ENCODE data around the gene BBS7. TPM values are rescaled to one million over a fixed set of nuclear protein-coding genes. Genes with fewer than 3 reads are reported as not detected.

Gene BBS7
- total and polyA plus RNA-seq, 2 donors (not counting 3 experiments of a cell fraction or from before 2014, with no cell fraction given) = 20.0 to 21.7 TPM

- no TSS peak for BruUV-seq (replicated peaks)
- Histone ChIP-seq H3K27ac (ENCODE audit: insufficient read depth, low read depth, low read length) (no peak overlapping the region), H3K9ac (replicated peaks; ENCODE audit: extremely low read depth, insufficient read depth, low read length) (no peak overlapping the region), H3K27me3 (ENCODE audit: control insufficient read depth in 2 of 2, insufficient read depth in 2 of 2, low read length in 2 of 2) (peaks cover 6 to 36% of the 10 kb centered on the region in 2 experiments), H3K4me3 (replicated peaks in 1 of 3; ENCODE audit: insufficient read depth in 1 of 3, low read depth in 1 of 3, low read length in 3 of 3) (no peak overlapping the region), H3K79me2 (ENCODE audit: control insufficient read depth, insufficient read depth, low read length) (no peaks in the 10 kb centered on the region), H3K9me3 (replicated peaks; ENCODE audit: control insufficient read depth, insufficient read depth, low read length) (no peaks in the 10 kb centered on the region), H3K4me2 (ENCODE audit: insufficient read depth, low read length) (no peak overlapping the region), H3K9me1 (replicated peaks; ENCODE audit: control insufficient read depth, extremely low read depth, insufficient read depth, low read length) (no peaks in the 10 kb centered on the region), H3K4me1 (ENCODE audit: control insufficient read depth, extremely low read depth, insufficient read depth, low read length) (no peaks in the 10 kb centered on the region), H3K36me3 (ENCODE audit: control insufficient read depth in 2 of 2, extremely low read depth in 1 of 2, insufficient read depth in 2 of 2, low read length in 2 of 2) (no peaks in the 10 kb centered on the region), H4K20me1 (replicated peaks; ENCODE audit: control insufficient read depth, extremely low read depth, insufficient read depth, low read length) (no peaks in the 10 kb centered on the region), H2AFZ (ENCODE audit: low read depth, low read length) (no peak overlapping the region)
- FAIRE-seq = no peak
- no peak for DNase-seq (ENCODE audit: low read depth, low spot score)
- ChIA-PET POLR2A (no interaction called here), CTCF (interaction anchor here (0.9 to 1.1 kb wide), 4 partner anchors 10 to 123 kb away, joined by 3 read pairs; no protein-coding TSS in a partner anchor)
- TF ChIP-seq FOS (IDR thresholded peaks at IDR 0.05; ENCODE audit: borderline replicate concordance, insufficient read depth, low read length) = no peak
- TF ChIP-seq POLR2A (IDR thresholded peaks at IDR 0.05; ENCODE audit: low read depth, low read length) = no peak
- no peak for TF ChIP-seq GATA2 (IDR thresholded peaks at IDR 0.05; ENCODE audit: insufficient read depth, insufficient read length, low read depth, low read length)
- TF ChIP-seq MYC (IDR thresholded peaks at IDR 0.05; ENCODE audit: low read depth, low read length) = no peak
- TF ChIP-seq MAX (IDR thresholded peaks at IDR 0.05; ENCODE audit: insufficient read depth, insufficient read length) = no peak
- TF ChIP-seq CTCF (IDR thresholded peaks at IDR 0.05; ENCODE audit: extremely low read depth in 1 of 2, insufficient read depth in 1 of 2, low read depth in 1 of 2, low read length in 2 of 2) = no peak
- no peak for TF ChIP-seq EZH2 (IDR thresholded peaks at IDR 0.05; ENCODE audit: borderline replicate concordance, low read depth, low read length, severe bottlenecking)
- no peak for TF ChIP-seq POLR2AphosphoS5 (IDR thresholded peaks at IDR 0.05; ENCODE audit: insufficient read depth, low read depth, low read length)
- no peak for TF ChIP-seq JUN (IDR thresholded peaks at IDR 0.05; ENCODE audit: borderline replicate concordance, insufficient read depth, insufficient read length, low read depth)
- intact Hi-C loops (cut with micrococcal nuclease) (no loop called here), dilution Hi-C loops (cut with MboI; ENCODE audit: extremely low pct_ligation_motif_present, low sequenced_read_pairs) (no loop called here)
These were observed 93.5 kb downstream of the BBS7 start for GRCh38 chr4:121776610-121777401.

Other genes starting within 250 kb of the BBS7 start
- gene ANXA5, start 173.5 kb downstream of the BBS7 start, total RNA-seq = 528 and 529 TPM in 2 replicates
- gene ANXA5, start 173.5 kb downstream of the BBS7 start, polyA plus RNA-seq = 446 and 450 TPM in 2 replicates
- not detected in 2 replicates for gene SMIM43, start 105.3 kb downstream of the BBS7 start, total RNA-seq
- 0.08 and 0.18 TPM in 2 replicates for gene SMIM43, start 105.3 kb downstream of the BBS7 start, polyA plus RNA-seq
- gene EXOSC9, start 69.2 kb downstream of the BBS7 start, total RNA-seq = 46.3 and 47.2 TPM in 2 replicates
- gene EXOSC9, start 69.2 kb downstream of the BBS7 start, polyA plus RNA-seq = 14.1 and 19.0 TPM in 2 replicates
- 63.1 and 65.4 TPM in 2 replicates for gene CCNA2, start 46.6 kb downstream of the BBS7 start, total RNA-seq
- 23.3 and 23.7 TPM in 2 replicates for gene CCNA2, start 46.6 kb downstream of the BBS7 start, polyA plus RNA-seq
- gene TRPC3, start 81.6 kb upstream of the BBS7 start, total RNA-seq = not detected in 2 replicates
- gene TRPC3, start 81.6 kb upstream of the BBS7 start, polyA plus RNA-seq = not detected in 2 replicates